ENCODE measurements around the gene STK32C.
A peak's percentile ranks its signal among the peaks of the same experiment; 100 is the strongest.

Gene STK32C

GRCh38 chr10:132236161-132236560, 71.6 kb downstream of the STK32C start:
- no peak overlapping the region for H3K27ac ChIP-seq
- TF ChIP-seq CTCF (IDR thresholded peaks at IDR 0.05) (no peak), ZFX (IDR thresholded peaks at IDR 0.05; ENCODE audit: borderline replicate concordance) (no peak)

GRCh38 chr10:132234860-132235259, 72.9 kb downstream of the STK32C start:
- no peak for TF ChIP-seq ZFX (IDR thresholded peaks at IDR 0.05; ENCODE audit: borderline replicate concordance)
- no peak for TF ChIP-seq CTCF (IDR thresholded peaks at IDR 0.05)
- H3K27ac ChIP-seq = no peak overlapping the region

GRCh38 chr10:132233501-132234085, 74.2 kb downstream of the STK32C start:
- no peak for TF ChIP-seq ZFX (IDR thresholded peaks at IDR 0.05; ENCODE audit: borderline replicate concordance)
- no peak for TF ChIP-seq CTCF (IDR thresholded peaks at IDR 0.05)

GRCh38 chr10:132232981-132233380, 74.8 kb downstream of the STK32C start:
- TF ChIP-seq ZFX (IDR thresholded peaks at IDR 0.05; ENCODE audit: borderline replicate concordance) (no peak), CTCF (IDR thresholded peaks at IDR 0.05) (no peak; the same call in 1 of the 2 replicates)
- no peak overlapping the region for H3K27ac ChIP-seq

More at GRCh38 chr10:132233501-132234085, 74.2 kb downstream of the STK32C start:
- no peak overlapping the region for H3K27ac ChIP-seq

- TF ChIP-seq CTCF (IDR thresholded peaks at IDR 0.05) (peak; percentile 47), ZFX (IDR thresholded peaks at IDR 0.05; ENCODE audit: borderline replicate concordance) (no peak)
- no peak overlapping the region for H3K27ac ChIP-seq
Observed at GRCh38 chr10:132232023-132232951, 75.5 kb downstream of the STK32C start.

GRCh38 chr10:132231656-132232022, 76.1 kb downstream of the STK32C start:
- H3K27ac ChIP-seq = no peak overlapping the region
- TF ChIP-seq ZFX (IDR thresholded peaks at IDR 0.05; ENCODE audit: borderline replicate concordance) (no peak), CTCF (IDR thresholded peaks at IDR 0.05) (no peak)

All from 22Rv1 (cell line).